OCI-LY3 (cell line): Measurements from ENCODE around the gene MLST8.

Experiments used
- CTCF ChIP-seq: fragments of 200-600, 300-600 bp; sonication (generic); IDR thresholded peaks from 2 replicates; pipeline ENCODE4 v1.5.1; 2014; ENCODE audit warnings: antibody characterized with exemption, low read length, low read depth
- EZH2phosphoT487 ChIP-seq: fragments of 200-600 bp; shearing (Covaris generic); IDR thresholded peaks from 2 replicates; pipeline ENCODE4 v1.6.1; 2018; ENCODE audit warnings: antibody characterized with exemption, mixed run types, low read depth

GRCh38 chr16:2158262-2158638 is 47.0 kb upstream of the MLST8 start:
- TF ChIP-seq CTCF: no peak
- no peak for TF ChIP-seq EZH2phosphoT487
